ENCODE measurements around the gene ARHGAP24.

GRCh38 chr4:85953651-85954018, 478.7 kb downstream of the ARHGAP24 start:
- TF ChIP-seq FOXA1 (IDR thresholded peaks at IDR 0.05) (no peak), FOXM1 (IDR thresholded peaks at IDR 0.05; ENCODE audit: borderline replicate concordance) (no peak), SP1 (IDR thresholded peaks at IDR 0.05) (no peak), NFRKB (IDR thresholded peaks at IDR 0.05) (no peak), SUZ12 (IDR thresholded peaks at IDR 0.05) (no peak), CTBP1 (IDR thresholded peaks at IDR 0.05; ENCODE audit: borderline replicate concordance) (no peak), LEF1 (IDR thresholded peaks at IDR 0.05; ENCODE audit: borderline replicate concordance) (no peak), FOXK2 (IDR thresholded peaks at IDR 0.05) (no peak), ARNT (IDR thresholded peaks at IDR 0.05) (no peak), HDGF (IDR thresholded peaks at IDR 0.05; ENCODE audit: borderline replicate concordance) (no peak), TARDBP (IDR thresholded peaks at IDR 0.05) (no peak), BHLHE40 (IDR thresholded peaks at IDR 0.05; ENCODE audit: borderline replicate concordance) (no peak)
- TF ChIP-seq, protein P1, sequence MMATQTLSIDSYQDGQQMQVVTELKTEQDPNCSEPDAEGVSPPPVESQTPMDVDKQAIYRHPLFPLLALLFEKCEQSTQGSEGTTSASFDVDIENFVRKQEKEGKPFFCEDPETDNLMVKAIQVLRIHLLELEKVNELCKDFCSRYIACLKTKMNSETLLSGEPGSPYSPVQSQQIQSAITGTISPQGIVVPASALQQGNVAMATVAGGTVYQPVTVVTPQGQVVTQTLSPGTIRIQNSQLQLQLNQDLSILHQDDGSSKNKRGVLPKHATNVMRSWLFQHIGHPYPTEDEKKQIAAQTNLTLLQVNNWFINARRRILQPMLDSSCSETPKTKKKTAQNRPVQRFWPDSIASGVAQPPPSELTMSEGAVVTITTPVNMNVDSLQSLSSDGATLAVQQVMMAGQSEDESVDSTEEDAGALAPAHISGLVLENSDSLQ (IDR thresholded peaks at IDR 0.05): no peak
